Colonic mucosa (tissue), 4 donors: ENCODE results near the gene WIPF2. TPM values are rescaled to one million over a fixed set of nuclear protein-coding genes. Genes with fewer than 3 reads are reported as not detected.
"Not testable (repeated sequence)": the region's sequence is repeated elsewhere in the genome, so short reads cannot be mapped to it uniquely, and the experiment has no call there.

ENCODE experiments used
- DNase-seq: peaks from one replicate; pipeline ENCODE4 v3.0.0-alpha.2; 2020
- H3K27ac ChIP-seq: fragments of 200-600 bp; one replicate; pipeline ENCODE4 v1.8.0; 2021
- H3K27me3 ChIP-seq: fragments of 200-600 bp; one replicate; pipeline ENCODE4 v1.8.0; 2021
- H3K36me3 ChIP-seq: fragments of 200-600 bp; one replicate; pipeline ENCODE4 v1.8.0; 2021
- H3K4me1 ChIP-seq: fragments of 200-600 bp; one replicate; pipeline ENCODE4 v1.8.0; 2021; ENCODE audit warnings: mild to moderate bottlenecking
- H3K4me3 ChIP-seq: fragments of 200-600 bp; one replicate; pipeline ENCODE4 v1.8.0; 2021
- H3K9ac ChIP-seq, 2 donors: one replicate each; pipeline ENCODE4 v1.7.0; 2013; ENCODE audit warnings: control low read depth in 2 of 2, low read depth in 2 of 2, low read length in 2 of 2
- H3K9me3 ChIP-seq: fragments of 200-600 bp; one replicate; pipeline ENCODE4 v1.8.0; 2021
- intact Hi-C: fragments of 100-400 bp; cut with DNase I; formaldehyde crosslinking; loops from one replicate; pipeline ENCODE4 v1.14.1; 2022
- total RNA-seq, 2 donors: library from RNA; stranded (reverse); fragmentation: NEBNext Ultra II Directional in 1 of 2; extraction: Animal tissue kit (Norgen Biotek cat#: 25700) in 1 of 2; gene quantifications; one replicate each; pipeline ENCODE4 v1.2.1, GENCODE V29; 2021
- TF ChIP-seq, protein P1 (sequence below): fragments of 200-600 bp; IDR thresholded peaks from one replicate; pipeline ENCODE4 v1.8.0; 2022; ENCODE audit warnings: antibody characterized with exemption, mild to moderate bottlenecking
- donor health status: healthy.
- donor health status: DM: no; HTN: no; CAD: no.
- donor health status: DM: no; HTN: no; CAD: no.

Gene WIPF2
- total RNA-seq, 2 donors from 2014 or later: 34.5 to 42.0 TPM

DNA sequence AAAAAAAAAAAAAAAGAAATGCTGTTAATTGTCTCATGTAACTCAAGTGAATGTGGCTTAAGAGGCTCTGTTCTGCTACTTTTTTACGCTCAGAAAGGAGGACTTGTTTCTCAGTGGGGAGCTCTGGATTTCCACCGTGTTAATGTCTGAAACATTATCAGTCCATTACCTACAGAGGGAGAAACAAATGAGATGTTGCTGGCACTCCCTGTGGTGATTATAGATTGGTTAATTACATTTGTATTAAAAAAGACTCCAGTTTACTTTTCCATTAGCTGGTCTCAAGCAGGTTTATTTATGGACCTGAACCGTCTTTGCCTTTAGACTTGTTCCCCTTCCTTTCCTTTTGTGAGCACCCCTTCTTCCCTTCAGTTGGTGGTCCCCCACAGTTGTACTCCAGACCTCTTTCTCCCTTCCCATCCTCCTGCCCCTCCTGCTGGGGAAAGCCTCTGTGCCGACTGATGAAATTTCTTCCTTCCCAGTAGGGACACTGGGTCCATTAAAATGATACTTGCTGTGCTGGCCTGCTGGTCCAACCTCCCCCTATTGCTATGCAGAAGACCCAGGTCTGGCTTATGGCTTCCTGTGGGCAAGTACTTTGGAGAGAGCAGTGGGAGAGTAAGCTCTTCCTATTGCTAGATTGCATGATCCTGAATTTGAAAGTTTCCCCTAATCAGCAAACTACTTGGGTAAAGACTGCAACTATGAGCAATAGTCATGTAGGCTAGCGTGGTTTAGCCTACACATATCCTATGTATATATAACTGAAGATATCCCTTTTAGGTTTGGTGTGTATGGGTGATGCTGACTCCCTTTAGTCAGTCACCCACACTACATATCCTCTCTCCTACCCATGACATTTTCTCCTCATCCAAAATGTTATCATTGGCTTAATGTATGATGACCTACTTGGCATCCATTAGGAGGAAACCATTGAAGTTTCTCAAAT, 76.7 kb downstream of the WIPF2 start:
- intact Hi-C loops: loop anchor here (10.0 kb wide), 1 partner anchor 281 kb away; the partner anchor contains the start of gene CSF3
- Histone ChIP-seq H3K4me1 (no peaks in the 10 kb centered on the region), H3K36me3 (no peaks in the 10 kb centered on the region), H3K27ac (no peak overlapping the region), H3K27me3 (no peaks in the 10 kb centered on the region), H3K9ac (no peak overlapping the region), H3K9me3 (no peaks in the 10 kb centered on the region), H3K4me3 (no peak overlapping the region)
- no peak for DNase-seq
- TF ChIP-seq, protein P1, sequence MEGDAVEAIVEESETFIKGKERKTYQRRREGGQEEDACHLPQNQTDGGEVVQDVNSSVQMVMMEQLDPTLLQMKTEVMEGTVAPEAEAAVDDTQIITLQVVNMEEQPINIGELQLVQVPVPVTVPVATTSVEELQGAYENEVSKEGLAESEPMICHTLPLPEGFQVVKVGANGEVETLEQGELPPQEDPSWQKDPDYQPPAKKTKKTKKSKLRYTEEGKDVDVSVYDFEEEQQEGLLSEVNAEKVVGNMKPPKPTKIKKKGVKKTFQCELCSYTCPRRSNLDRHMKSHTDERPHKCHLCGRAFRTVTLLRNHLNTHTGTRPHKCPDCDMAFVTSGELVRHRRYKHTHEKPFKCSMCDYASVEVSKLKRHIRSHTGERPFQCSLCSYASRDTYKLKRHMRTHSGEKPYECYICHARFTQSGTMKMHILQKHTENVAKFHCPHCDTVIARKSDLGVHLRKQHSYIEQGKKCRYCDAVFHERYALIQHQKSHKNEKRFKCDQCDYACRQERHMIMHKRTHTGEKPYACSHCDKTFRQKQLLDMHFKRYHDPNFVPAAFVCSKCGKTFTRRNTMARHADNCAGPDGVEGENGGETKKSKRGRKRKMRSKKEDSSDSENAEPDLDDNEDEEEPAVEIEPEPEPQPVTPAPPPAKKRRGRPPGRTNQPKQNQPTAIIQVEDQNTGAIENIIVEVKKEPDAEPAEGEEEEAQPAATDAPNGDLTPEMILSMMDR: no peak

DNA sequence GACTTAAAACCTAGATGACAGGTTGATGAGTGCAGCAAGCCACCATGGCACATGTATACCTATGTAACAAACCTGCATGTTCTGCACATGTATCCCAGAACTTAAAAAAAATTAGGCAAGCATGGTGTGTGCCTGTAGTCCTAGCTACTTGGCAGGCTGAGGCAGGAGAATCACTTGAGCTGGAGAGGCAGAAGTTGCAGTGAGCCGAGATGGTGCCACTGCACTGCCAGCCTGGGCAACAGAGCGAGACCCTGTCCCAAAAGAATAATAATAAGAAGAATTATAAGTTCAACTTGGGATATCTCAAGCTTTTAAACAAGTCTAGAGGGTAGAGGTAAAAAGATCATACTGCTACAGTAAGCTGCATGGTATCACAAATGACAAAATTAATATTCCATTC, 78.4 kb downstream of the WIPF2 start:
- Histone ChIP-seq H3K9me3 (no peaks in the 10 kb centered on the region), H3K9ac (no peak overlapping the region), H3K4me1 (no peaks in the 10 kb centered on the region), H3K36me3 (no peaks in the 10 kb centered on the region), H3K27me3 (no peaks in the 10 kb centered on the region), H3K27ac (no peak overlapping the region), H3K4me3 (no peak overlapping the region)
- intact Hi-C loops: loop anchor here (10.0 kb wide), 1 partner anchor 283 kb away; the partner anchor contains the start of gene CSF3
- DNase-seq: no peak
- TF ChIP-seq, protein P1: no peak

DNA sequence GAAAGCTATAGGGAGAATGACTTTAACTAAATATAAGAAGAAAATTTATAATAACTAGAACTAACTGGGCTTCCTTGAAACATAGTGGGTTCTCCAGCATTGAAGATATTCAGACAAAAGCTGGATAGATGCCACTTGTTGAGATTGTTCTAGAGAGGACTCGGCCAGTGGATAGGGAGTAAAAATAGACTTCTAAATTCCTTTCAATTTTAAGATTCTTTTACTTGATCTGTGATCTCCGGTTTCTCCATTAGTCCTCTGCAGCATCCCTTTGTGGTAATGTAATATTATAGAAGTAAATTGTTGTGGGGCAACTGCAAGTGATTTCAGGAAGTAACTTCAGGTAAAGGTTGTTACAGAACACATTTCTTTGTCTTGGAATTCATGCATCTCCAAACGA, 79.6 kb downstream of the WIPF2 start:
- Histone ChIP-seq H3K4me3 (no peak overlapping the region), H3K4me1 (peaks cover 4% of the 10 kb centered on the region), H3K27me3 (no peaks in the 10 kb centered on the region), H3K9ac (no peak overlapping the region), H3K9me3 (no peaks in the 10 kb centered on the region), H3K36me3 (no peaks in the 10 kb centered on the region), H3K27ac (no peak overlapping the region)
- no peak for DNase-seq
- intact Hi-C loops: loop anchor here (10.0 kb wide), 1 partner anchor 284 kb away; the partner anchor contains the start of gene CSF3
- TF ChIP-seq, protein P1: no peak

DNA sequence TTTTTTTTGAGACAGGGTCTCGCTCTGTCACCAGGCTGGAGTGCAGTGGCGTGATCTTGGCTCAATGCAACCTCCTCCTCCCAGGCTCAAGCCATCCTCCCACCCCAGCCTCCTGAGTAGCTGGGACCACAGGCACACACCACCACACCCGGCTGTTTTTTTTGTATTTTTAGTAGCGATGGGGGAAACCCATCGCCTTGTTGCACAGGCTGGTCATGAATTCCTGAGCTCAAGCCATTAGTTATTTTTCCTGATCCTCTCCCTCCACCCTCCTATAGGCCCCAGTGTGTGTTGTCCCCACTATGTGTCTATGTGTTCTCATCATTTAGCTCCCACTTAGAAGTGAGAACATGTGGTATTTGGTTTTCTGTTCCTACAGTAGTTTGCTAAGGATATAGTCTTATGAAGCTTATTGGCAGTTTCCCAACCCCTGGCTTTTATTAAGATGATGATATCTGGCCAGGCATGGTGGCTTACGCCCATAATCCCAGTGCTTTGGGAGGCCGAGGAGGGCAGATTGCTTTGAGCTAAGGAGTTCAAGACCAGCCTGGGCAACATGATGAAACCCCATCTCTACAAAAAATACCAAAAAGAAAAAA, 80.2 kb downstream of the WIPF2 start:
- not testable (repeated sequence) for H3K27me3 ChIP-seq, H3K27ac ChIP-seq, H3K36me3 ChIP-seq, H3K4me3 ChIP-seq, DNase-seq, H3K9me3 ChIP-seq, H3K4me1 ChIP-seq, H3K9ac ChIP-seq
- intact Hi-C loops: loop anchor here (10.0 kb wide), 1 partner anchor 284 kb away; the partner anchor contains the start of gene CSF3

DNA sequence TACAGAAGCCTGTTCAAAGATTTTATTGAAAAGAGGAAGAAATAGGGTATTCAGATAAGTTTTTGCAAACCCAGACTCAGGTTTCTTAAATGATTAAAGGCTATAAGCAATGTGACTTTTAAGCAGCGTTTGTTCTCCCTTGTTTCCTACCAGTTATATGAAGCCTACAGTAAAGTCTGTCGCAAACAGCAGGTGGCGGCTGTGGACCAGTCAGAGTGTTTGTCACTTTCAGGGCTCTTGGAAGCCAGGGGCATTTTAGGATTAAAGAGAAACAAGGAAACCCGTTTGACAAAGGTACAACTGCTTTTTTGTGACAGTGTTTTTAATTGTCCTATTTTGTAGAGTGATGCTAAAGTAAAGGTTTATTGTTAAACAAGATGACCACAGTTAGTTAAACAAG, 82.2 kb downstream of the WIPF2 start:
- TF ChIP-seq, protein P1: peak; percentile 42
- DNase-seq: no peak
- H3K36me3 ChIP-seq: no peaks in the 10 kb centered on the region
- no peaks in the 10 kb centered on the region for H3K9me3 ChIP-seq
- no peak overlapping the region for H3K4me3 ChIP-seq
- no peak overlapping the region for H3K27ac ChIP-seq
- no peak overlapping the region for H3K9ac ChIP-seq
- H3K4me1 ChIP-seq: peaks cover 4% of the 10 kb centered on the region
- intact Hi-C loops: no loop called here
- no peaks in the 10 kb centered on the region for H3K27me3 ChIP-seq
